A549 (cell line): ENCODE data around the gene CALML5.

ENCODE experiments used
- CEBPB ChIP-seq, 2 experiments: fragments of >200 bp in 1 of 2; sonication (Bioruptor Twin) in 1 of 2; formaldehyde crosslinking in 1 of 2; IDR thresholded peaks; 2 replicates each; pipeline ENCODE4 v1.6.1; 2012 to 2016
- CTCF ChIP-seq: fragments of >200 bp; sonication (Bioruptor Twin); formaldehyde crosslinking; IDR thresholded peaks from 3 replicates; pipeline ENCODE4 v1.5.1; 2016
- EP300 ChIP-seq, 2 experiments: fragments of >200 bp; sonication (Bioruptor Twin); formaldehyde crosslinking; IDR thresholded peaks; 2 replicates in 1 of 2; 3 replicates in 1 of 2; pipeline ENCODE4 v1.6.1; 2016 to 2017
- GATA3 ChIP-seq: IDR thresholded peaks from 2 replicates; pipeline ENCODE4 v1.6.1; 2012; ENCODE audit warnings: borderline replicate concordance
- MAZ ChIP-seq: fragments of 150-350 bp; IDR thresholded peaks from 2 replicates; pipeline ENCODE4 v1.6.1; 2014; ENCODE audit warnings: antibody characterized with exemption, low read depth, low read length, borderline replicate concordance
- RAD21 ChIP-seq, 2 experiments: fragments of >200 bp in 1 of 2; sonication (Bioruptor Twin) in 1 of 2; formaldehyde crosslinking in 1 of 2; IDR thresholded peaks in 1 of 2; conservative IDR thresholded peaks in 1 of 2; 2 replicates in 1 of 2; 3 replicates in 1 of 2; pipeline ENCODE4 v1.6.1; 2012 to 2018; ENCODE audit warnings: inconsistent platforms in 1 of 2

GRCh38 chr10:5469353-5470061 is 29.9 kb downstream of the CALML5 start:
- TF ChIP-seq RAD21 (conservative IDR thresholded peaks at IDR 0.05 in 1 of 2, IDR thresholded peaks at IDR 0.05 in 1 of 2) (no peak), MAZ (no peak), CTCF (no peak), GATA3 (no peak), EP300 (IDR thresholded peaks at IDR 0.05) (no peak), CEBPB (IDR thresholded peaks at IDR 0.05) (no peak)
